GM12872 (cell line): ENCODE data around the gene LIMS1.

Experiments
- TF ChIP-seq, protein P1 (sequence below): IDR thresholded peaks from 3 replicates; pipeline ENCODE4 v1.5.1; 2011; ENCODE audit warnings: low read depth, mild to moderate bottlenecking, low read length, moderate library complexity; ENCODE audit not compliant: insufficient read depth

LIMS1 gene

GRCh38 chr2:108575132-108575966 lies 41.1 kb downstream of the LIMS1 start:
- TF ChIP-seq, protein P1, sequence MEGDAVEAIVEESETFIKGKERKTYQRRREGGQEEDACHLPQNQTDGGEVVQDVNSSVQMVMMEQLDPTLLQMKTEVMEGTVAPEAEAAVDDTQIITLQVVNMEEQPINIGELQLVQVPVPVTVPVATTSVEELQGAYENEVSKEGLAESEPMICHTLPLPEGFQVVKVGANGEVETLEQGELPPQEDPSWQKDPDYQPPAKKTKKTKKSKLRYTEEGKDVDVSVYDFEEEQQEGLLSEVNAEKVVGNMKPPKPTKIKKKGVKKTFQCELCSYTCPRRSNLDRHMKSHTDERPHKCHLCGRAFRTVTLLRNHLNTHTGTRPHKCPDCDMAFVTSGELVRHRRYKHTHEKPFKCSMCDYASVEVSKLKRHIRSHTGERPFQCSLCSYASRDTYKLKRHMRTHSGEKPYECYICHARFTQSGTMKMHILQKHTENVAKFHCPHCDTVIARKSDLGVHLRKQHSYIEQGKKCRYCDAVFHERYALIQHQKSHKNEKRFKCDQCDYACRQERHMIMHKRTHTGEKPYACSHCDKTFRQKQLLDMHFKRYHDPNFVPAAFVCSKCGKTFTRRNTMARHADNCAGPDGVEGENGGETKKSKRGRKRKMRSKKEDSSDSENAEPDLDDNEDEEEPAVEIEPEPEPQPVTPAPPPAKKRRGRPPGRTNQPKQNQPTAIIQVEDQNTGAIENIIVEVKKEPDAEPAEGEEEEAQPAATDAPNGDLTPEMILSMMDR, result no peak

DNA sequence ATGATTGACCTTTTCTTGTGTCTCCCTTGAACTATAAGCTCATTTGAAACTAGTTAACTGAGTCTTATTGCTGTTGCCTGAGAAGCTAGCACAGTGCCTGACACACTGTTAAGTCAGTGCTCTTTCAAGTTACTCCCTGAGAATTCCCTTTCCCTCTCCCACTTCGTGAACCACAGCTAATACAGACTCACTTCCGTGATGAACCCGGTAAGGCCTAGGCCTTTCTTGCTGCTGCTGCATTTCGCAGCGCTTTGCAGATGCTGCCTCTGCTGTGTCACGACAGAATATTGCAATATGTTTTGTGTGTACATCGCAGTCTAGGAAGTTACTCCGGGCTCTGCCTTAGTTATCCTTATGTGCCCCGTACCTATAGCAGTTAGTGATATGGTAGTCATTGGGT lies 42.8 kb downstream of the LIMS1 start:
- TF ChIP-seq, protein P1, result no peak

GRCh38 chr2:108579623-108580022 lies 45.4 kb downstream of the LIMS1 start:
- TF ChIP-seq, protein P1, result no peak

- TF ChIP-seq, protein P1, result no peak
Observed at GRCh38 chr2:108580050-108580449, 45.8 kb downstream of the LIMS1 start.

DNA sequence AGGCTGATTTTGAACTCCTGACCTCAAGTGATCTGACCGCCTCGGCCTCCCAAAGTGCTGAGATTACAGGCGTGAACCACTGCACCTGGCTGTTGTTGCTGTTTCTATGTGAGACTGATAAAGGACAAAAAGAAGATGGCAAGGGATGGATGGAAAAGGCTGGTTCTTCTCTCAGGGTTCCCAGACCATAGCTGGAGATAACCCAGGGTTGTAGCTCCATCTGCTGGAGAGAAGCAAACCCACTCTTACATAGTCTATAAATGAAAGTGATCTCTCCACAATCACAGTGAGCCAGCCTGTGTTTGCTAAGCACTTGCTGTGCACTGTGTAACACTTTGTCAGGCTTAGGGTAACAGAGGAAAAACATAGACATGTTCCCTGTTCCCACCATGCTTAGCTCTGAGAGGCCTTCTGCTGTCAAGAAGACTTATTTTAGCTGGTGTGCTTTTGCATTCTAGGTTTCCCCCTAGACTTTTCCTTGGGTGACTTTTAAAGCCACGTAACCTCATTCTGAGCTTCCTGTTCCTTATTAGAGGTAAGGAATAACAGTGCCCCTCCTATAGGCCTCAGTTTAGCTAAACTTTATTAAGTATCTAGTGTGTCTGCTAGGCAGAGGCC lies 49.7 kb downstream of the LIMS1 start:
- TF ChIP-seq, protein P1, result peak; percentile 84

DNA sequence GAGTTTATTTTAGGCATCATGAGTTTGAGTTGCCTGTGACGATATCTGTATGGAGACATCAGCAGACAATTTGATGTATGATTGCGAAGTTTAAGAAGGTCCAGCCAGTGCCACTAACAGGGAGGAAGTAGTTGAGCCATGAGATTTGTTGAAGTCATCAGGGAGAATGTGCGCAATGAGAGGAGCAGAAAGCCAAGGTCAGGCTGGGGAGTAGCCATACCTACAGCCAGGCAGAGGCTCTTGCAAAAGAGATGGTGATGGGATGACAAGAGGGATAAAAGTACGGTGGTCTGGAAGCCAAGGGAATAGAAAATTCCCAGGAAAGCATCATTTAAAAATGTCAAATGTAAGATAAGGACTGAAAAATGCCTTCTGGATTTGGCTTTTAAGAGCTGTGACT lies 51.2 kb downstream of the LIMS1 start:
- TF ChIP-seq, protein P1, result no peak

- TF ChIP-seq, protein P1, result no peak
Observed at GRCh38 chr2:108586116-108586515, 51.8 kb downstream of the LIMS1 start.
